ENCODE results near the gene GALT.

The GALT gene

GRCh38 chr9:34651876-34652601 lies 5.6 kb downstream of the GALT start, which contains the start of gene IL11RA:
IL11RA (plus strand) TSS chr9:34652185; CDS start chr9:34655218, 3,033 bp downstream.
- peak; percentile 89 for DNase-seq (ENCODE audit: low spot score)

- DNase-seq (ENCODE audit: low spot score), result no peak
These were observed 6.1 kb downstream of the GALT start for GRCh38 chr9:34652602-34653000.

- peak; percentile 87 for DNase-seq (ENCODE audit: low spot score)
These were observed 6.9 kb downstream of the GALT start for GRCh38 chr9:34653151-34654072.

GRCh38 chr9:34654323-34655051 lies 8.0 kb downstream of the GALT start:
- peak; percentile 88 for DNase-seq (ENCODE audit: low spot score)

- no peak for DNase-seq (ENCODE audit: low spot score)
These were observed 8.9 kb downstream of the GALT start for GRCh38 chr9:34655394-34655793.

- no peak for DNase-seq (ENCODE audit: low spot score)
These were observed 10.5 kb downstream of the GALT start for GRCh38 chr9:34656992-34657391.

- DNase-seq (ENCODE audit: low spot score), result no peak
These were observed 12.0 kb downstream of the GALT start for GRCh38 chr9:34658461-34658860.

GRCh38 chr9:34659592-34660253 lies 13.2 kb downstream of the GALT start:
- DNase-seq (ENCODE audit: low spot score), result no peak

GRCh38 chr9:34662526-34663302 lies 16.2 kb downstream of the GALT start, which contains the start of gene CCL27:
CCL27 (minus strand) TSS chr9:34662657; CDS start chr9:34662633, 24 bp downstream.
- no peak for DNase-seq (ENCODE audit: low spot score)

- no peak for DNase-seq (ENCODE audit: low spot score)
These were observed 16.8 kb downstream of the GALT start for GRCh38 chr9:34663303-34663605.

- DNase-seq (ENCODE audit: low spot score), result peak; percentile 74
These were observed 18.0 kb downstream of the GALT start for GRCh38 chr9:34664281-34665066.

GRCh38 chr9:34665067-34665380 lies 18.5 kb downstream of the GALT start:
- DNase-seq (ENCODE audit: low spot score), result no peak

GRCh38 chr9:34665381-34666250 lies 19.1 kb downstream of the GALT start:
- DNase-seq (ENCODE audit: low spot score), result peak; percentile 94

GRCh38 chr9:34669809-34670562 lies 23.5 kb downstream of the GALT start:
- DNase-seq (ENCODE audit: low spot score), result no peak

- no peak for DNase-seq (ENCODE audit: low spot score)
These were observed 24.8 kb downstream of the GALT start for GRCh38 chr9:34671307-34671706.

GRCh38 chr9:34674440-34674839 lies 28.0 kb downstream of the GALT start:
- no peak for DNase-seq (ENCODE audit: low spot score)

GRCh38 chr9:34675048-34675714 lies 28.7 kb downstream of the GALT start:
- peak; percentile 74 for DNase-seq (ENCODE audit: low spot score)

- no peak for DNase-seq (ENCODE audit: low spot score)
These were observed 29.4 kb downstream of the GALT start for GRCh38 chr9:34675869-34676268.

All from left forelimb (tissue), 1 donor.